Endothelial cell of umbilical vein (primary cell): ENCODE measurements around the gene NSUN4. TPM values are rescaled to one million over a fixed set of nuclear protein-coding genes. Genes with fewer than 3 reads are reported as not detected.

Source experiments
- BruUV-seq: library from RNA; stranded (reverse); fragments of 400-500 nt; replicated peaks from 2 replicates; lab custom pipeline; 2021; lab: Mats Ljungman, UMichigan
- CTCF ChIA-PET: fragments of 300-600, 350-600 bp; sonication (Branson Sonifier 250); formaldehyde crosslinking; loops from one replicate; lab custom pipeline; 2021; ENCODE audit warnings: antibody characterized with exemption, inconsistent platforms; lab: Charles Lee
- POLR2A ChIA-PET: fragments of 300-600, 350-600 bp; sonication (Branson Sonifier 250); formaldehyde crosslinking; loops from one replicate; lab custom pipeline; 2021; ENCODE audit warnings: antibody characterized with exemption, inconsistent platforms; lab: Charles Lee
- DNase-seq: peaks from one replicate; pipeline ENCODE4 v3.0.0-alpha.2; 2011; ENCODE audit warnings: low read depth, low spot score
- FAIRE-seq: peaks from 2 replicates; lab custom pipeline; 2011; peaks lifted over from hg19 to GRCh38; lab: Jason Lieb, UNC
- H2AFZ ChIP-seq: 2 replicates; pipeline ENCODE4 v1.6.0; 2012; ENCODE audit warnings: low read depth, low read length, control low read depth, inconsistent platforms
- H3K27ac ChIP-seq: 2 replicates; pipeline ENCODE4 v1.5.1; 2011; ENCODE audit warnings: low read depth, mild to moderate bottlenecking, control low read depth, low read length, moderate library complexity; ENCODE audit not compliant: insufficient read depth
- H3K27me3 ChIP-seq, 2 experiments: 2 replicates each; pipeline versions ENCODE4 v1.6.0 to v1.6.1; 2011; ENCODE audit warnings: low read length in 2 of 2, mixed read lengths in 1 of 2; ENCODE audit not compliant: control insufficient read depth in 2 of 2, insufficient read depth in 2 of 2
- H3K36me3 ChIP-seq, 2 experiments: 2 replicates in 1 of 2; 3 replicates in 1 of 2; pipeline ENCODE4 v1.5.1; 2011; ENCODE audit warnings: low read length in 2 of 2, mild to moderate bottlenecking in 1 of 2, moderate library complexity in 1 of 2; ENCODE audit not compliant: control insufficient read depth in 2 of 2, insufficient read depth in 2 of 2; ENCODE audit errors: extremely low read depth in 1 of 2
- H3K4me1 ChIP-seq: 3 replicates; pipeline ENCODE4 v1.5.1; 2011; ENCODE audit warnings: mild to moderate bottlenecking, low read length; ENCODE audit not compliant: control insufficient read depth, insufficient read depth; ENCODE audit errors: extremely low read depth
- H3K4me2 ChIP-seq: 2 replicates; pipeline ENCODE4 v1.6.1; 2011; ENCODE audit warnings: low read length, control low read depth, mixed read lengths; ENCODE audit not compliant: insufficient read depth
- H3K4me3 ChIP-seq, 3 experiments: fragments of 200-600 bp in 1 of 3; sonication (generic), shearing (Covaris generic) in 1 of 3; replicated peaks in 1 of 3; 2 replicates each; pipeline ENCODE4 v1.5.1; 2011 to 2016; ENCODE audit warnings: control low read depth in 3 of 3, low read length in 3 of 3, mild to moderate bottlenecking in 2 of 3, inconsistent platforms in 1 of 3, low read depth in 1 of 3, moderate library complexity in 1 of 3; ENCODE audit not compliant: insufficient read depth in 1 of 3
- H3K79me2 ChIP-seq: 2 replicates; pipeline ENCODE4 v1.6.0; 2012; ENCODE audit warnings: low read length, inconsistent platforms; ENCODE audit not compliant: control insufficient read depth, insufficient read depth
- H3K9ac ChIP-seq: replicated peaks from 2 replicates; pipeline ENCODE3; 2011; ENCODE audit warnings: low read length, control low read depth; ENCODE audit not compliant: insufficient read depth; ENCODE audit errors: extremely low read depth
- H3K9me1 ChIP-seq: replicated peaks from 3 replicates; pipeline ENCODE4 v1.6.0; 2011; ENCODE audit warnings: mild to moderate bottlenecking, low read length; ENCODE audit not compliant: control insufficient read depth, insufficient read depth; ENCODE audit errors: extremely low read depth
- H3K9me3 ChIP-seq: replicated peaks from 2 replicates; pipeline ENCODE4 v1.5.1; 2012; ENCODE audit warnings: low read length, inconsistent platforms; ENCODE audit not compliant: control insufficient read depth, insufficient read depth
- H4K20me1 ChIP-seq: replicated peaks from 2 replicates; pipeline ENCODE3; 2011; ENCODE audit warnings: mild to moderate bottlenecking, low read length; ENCODE audit not compliant: control insufficient read depth, insufficient read depth; ENCODE audit errors: extremely low read depth
- EZH2 ChIP-seq: IDR thresholded peaks from 2 replicates; pipeline ENCODE4 v1.6.1; 2012; ENCODE audit warnings: borderline replicate concordance, low read depth, mild to moderate bottlenecking, moderate library complexity, low read length, inconsistent platforms; ENCODE audit not compliant: severe bottlenecking
- FOS ChIP-seq: IDR thresholded peaks from 2 replicates; pipeline ENCODE4 v1.6.1; 2011; ENCODE audit warnings: mild to moderate bottlenecking, low read length, moderate library complexity, borderline replicate concordance; ENCODE audit not compliant: insufficient read depth
- GATA2 ChIP-seq: IDR thresholded peaks from 2 replicates; pipeline ENCODE4 v1.7.0; 2011; ENCODE audit warnings: low read depth, mild to moderate bottlenecking, moderate library complexity, mixed read lengths, low read length; ENCODE audit not compliant: insufficient read length, insufficient read depth
- JUN ChIP-seq: IDR thresholded peaks from 2 replicates; pipeline ENCODE4 v1.6.1; 2011; ENCODE audit warnings: borderline replicate concordance, low read depth; ENCODE audit not compliant: insufficient read length, insufficient read depth
- MYC ChIP-seq: IDR thresholded peaks from one replicate; pipeline ENCODE4 v1.6.1; 2011; ENCODE audit warnings: mild to moderate bottlenecking, low read depth, low read length
- POLR2A ChIP-seq: IDR thresholded peaks from 2 replicates; pipeline ENCODE4 v1.6.1; 2012; ENCODE audit warnings: low read depth, mild to moderate bottlenecking, control low read depth, low read length
- POLR2AphosphoS5 ChIP-seq: IDR thresholded peaks from 2 replicates; pipeline ENCODE4 v1.6.1; 2012; ENCODE audit warnings: low read depth, mild to moderate bottlenecking, control low read depth, low read length, moderate library complexity; ENCODE audit not compliant: insufficient read depth
- dilution Hi-C: fragments of 300-500 bp; cut with MboI; formaldehyde crosslinking; loops from one replicate; pipeline ENCODE4 v1.15.0; 2019; ENCODE audit warnings: low sequenced_read_pairs; ENCODE audit not compliant: extremely low pct_ligation_motif_present
- intact Hi-C: fragments of 100-400 bp; cut with micrococcal nuclease; formaldehyde crosslinking; loops from one replicate; pipeline ENCODE4 v1.10.0; 2022
- polyA plus RNA-seq, 4 experiments: library from polyadenylated mRNA; depleted of rRNA in 3 of 4; stranded (reverse) in 3 of 4; unstranded in 1 of 4; fragments of >200 nt; gene quantifications; 2 replicates each; pipeline versions ENCODE4 v1.2.1 to v1.2.3, GENCODE V29; 2011 to 2012; ENCODE audit warnings: missing spikeins in 1 of 4
- total RNA-seq: library from RNA; stranded (reverse); gene quantifications from 2 replicates; pipeline ENCODE4 v1.2.3, GENCODE V29; 2021
- TF ChIP-seq, protein P1 (sequence below): IDR thresholded peaks from 2 replicates; pipeline ENCODE4 v1.6.1; 2011; ENCODE audit not compliant: insufficient read depth, insufficient read length
- TF ChIP-seq, protein P2 (sequence below), 2 donors: IDR thresholded peaks; 1 replicate in 1 of 2; 2 replicates in 1 of 2; pipeline ENCODE4 v1.5.1; 2011; ENCODE audit warnings: low read length in 2 of 2, mild to moderate bottlenecking in 2 of 2, moderate library complexity in 2 of 2, control low read depth in 1 of 2, inconsistent platforms in 1 of 2, low read depth in 1 of 2; ENCODE audit not compliant: insufficient read depth in 1 of 2; ENCODE audit errors: extremely low read depth in 1 of 2

The NSUN4 gene
- total and polyA plus RNA-seq, 2 donors (not counting 3 experiments of a cell fraction or from before 2014, with no cell fraction given) = 21.6 to 23.4 TPM

DNA sequence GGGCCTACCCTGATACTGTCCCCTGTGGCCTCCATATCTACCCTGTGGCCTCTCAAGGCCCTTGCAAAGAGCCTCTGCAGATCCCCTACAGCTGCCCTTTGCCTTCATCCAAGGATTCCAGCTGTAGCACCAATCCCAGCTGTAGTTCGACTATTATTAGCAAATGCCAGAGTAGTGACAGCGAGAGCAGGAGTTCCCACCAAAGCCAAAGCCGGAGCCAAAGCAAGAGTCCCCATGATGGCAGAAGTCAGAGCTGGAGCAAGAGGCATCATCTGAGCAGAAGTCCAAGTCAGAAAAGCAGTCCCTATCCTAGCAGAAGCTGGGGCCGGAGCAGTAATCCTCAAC, 2.7 kb downstream of the NSUN4 start:
- no peak for DNase-seq
- dilution Hi-C loops (no loop called here), intact Hi-C loops (loop anchor here (5.0 kb wide), 1 partner anchor 161 kb away; no protein-coding TSS in a partner anchor)
- H3K9me1 ChIP-seq = no peaks in the 10 kb centered on the region
- H3K4me3 ChIP-seq = no peak overlapping the region
- BruUV-seq = no TSS peak
- POLR2A ChIA-PET = no interaction called here
- no peak overlapping the region for H3K9ac ChIP-seq
- H3K36me3 ChIP-seq = peaks cover 3 to 15% of the 10 kb centered on the region in 2 experiments
- no peaks in the 10 kb centered on the region for H3K9me3 ChIP-seq
- TF ChIP-seq FOS (no peak), POLR2A (no peak), GATA2 (no peak), EZH2 (no peak), JUN (no peak), POLR2AphosphoS5 (no peak), MYC (no peak)
- TF ChIP-seq, protein P1, sequence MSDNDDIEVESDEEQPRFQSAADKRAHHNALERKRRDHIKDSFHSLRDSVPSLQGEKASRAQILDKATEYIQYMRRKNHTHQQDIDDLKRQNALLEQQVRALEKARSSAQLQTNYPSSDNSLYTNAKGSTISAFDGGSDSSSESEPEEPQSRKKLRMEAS = no peak
- TF ChIP-seq, protein P2, sequence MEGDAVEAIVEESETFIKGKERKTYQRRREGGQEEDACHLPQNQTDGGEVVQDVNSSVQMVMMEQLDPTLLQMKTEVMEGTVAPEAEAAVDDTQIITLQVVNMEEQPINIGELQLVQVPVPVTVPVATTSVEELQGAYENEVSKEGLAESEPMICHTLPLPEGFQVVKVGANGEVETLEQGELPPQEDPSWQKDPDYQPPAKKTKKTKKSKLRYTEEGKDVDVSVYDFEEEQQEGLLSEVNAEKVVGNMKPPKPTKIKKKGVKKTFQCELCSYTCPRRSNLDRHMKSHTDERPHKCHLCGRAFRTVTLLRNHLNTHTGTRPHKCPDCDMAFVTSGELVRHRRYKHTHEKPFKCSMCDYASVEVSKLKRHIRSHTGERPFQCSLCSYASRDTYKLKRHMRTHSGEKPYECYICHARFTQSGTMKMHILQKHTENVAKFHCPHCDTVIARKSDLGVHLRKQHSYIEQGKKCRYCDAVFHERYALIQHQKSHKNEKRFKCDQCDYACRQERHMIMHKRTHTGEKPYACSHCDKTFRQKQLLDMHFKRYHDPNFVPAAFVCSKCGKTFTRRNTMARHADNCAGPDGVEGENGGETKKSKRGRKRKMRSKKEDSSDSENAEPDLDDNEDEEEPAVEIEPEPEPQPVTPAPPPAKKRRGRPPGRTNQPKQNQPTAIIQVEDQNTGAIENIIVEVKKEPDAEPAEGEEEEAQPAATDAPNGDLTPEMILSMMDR (IDR thresholded peaks at IDR 0.05; ENCODE audit: extremely low read depth in 1 of 2, insufficient read depth in 1 of 2, low read depth in 1 of 2, low read length in 2 of 2) = no peak
- H3K4me2 ChIP-seq = no peak overlapping the region
- H2AFZ ChIP-seq = no peak overlapping the region
- CTCF ChIA-PET = interaction anchor here (0.9 kb wide), 1 partner anchor 10 kb away, joined by 3 read pairs; no protein-coding TSS in a partner anchor
- no peaks in the 10 kb centered on the region for H3K27me3 ChIP-seq
- FAIRE-seq = no peak
- no peak overlapping the region for H3K27ac ChIP-seq
- H3K79me2 ChIP-seq = peaks cover 24% of the 10 kb centered on the region
- H4K20me1 ChIP-seq = no peaks in the 10 kb centered on the region
- peaks cover 10% of the 10 kb centered on the region for H3K4me1 ChIP-seq
